Type B pancreatic cell (in vitro differentiated cells): ENCODE measurements around the gene XPNPEP1. TPM values are rescaled to one million over a fixed set of nuclear protein-coding genes. Genes with fewer than 3 reads are reported as not detected.

Source experiments
- DNase-seq: peaks from one replicate; pipeline ENCODE4 v3.0.0; 2021; ENCODE audit warnings: mixed read lengths; ENCODE audit not compliant: unreplicated experiment; ENCODE audit errors: extremely low spot score
- H3K27ac Mint-ChIP-seq: 2 replicates; pipeline ENCODE4 v1.8.0; 2021; ENCODE audit warnings: mild to moderate bottlenecking, mixed read lengths
- H3K27me3 Mint-ChIP-seq: 2 replicates; pipeline ENCODE4 v1.8.0; 2021; ENCODE audit warnings: mixed read lengths
- H3K36me3 Mint-ChIP-seq: 2 replicates; pipeline ENCODE4 v1.8.0; 2021; ENCODE audit warnings: mixed read lengths
- H3K4me1 Mint-ChIP-seq: one replicate; pipeline ENCODE4 v1.8.0; 2021; ENCODE audit warnings: mixed read lengths; ENCODE audit not compliant: unreplicated experiment
- H3K4me3 Mint-ChIP-seq: 2 replicates; pipeline ENCODE4 v1.8.0; 2021; ENCODE audit warnings: mild to moderate bottlenecking, mixed read lengths
- H3K9me3 Mint-ChIP-seq: 2 replicates; pipeline ENCODE4 v1.8.0; 2021; ENCODE audit warnings: mixed read lengths
- long read RNA-seq: library from polyadenylated mRNA; unstranded; transcript quantifications from one replicate; pipeline ENCODE4 v2.0.0, GENCODE V29; 2020
- total RNA-seq: library from RNA; stranded (reverse); gene quantifications from 2 replicates; pipeline ENCODE4 v1.2.1, GENCODE V29; 2021; ENCODE audit warnings: low replicate concordance
- TF ChIP-seq, protein P1 (sequence below): fragments of 200-600 bp; sonication (generic); conservative IDR thresholded peaks from 2 replicates; pipeline ENCODE4 v1.5.0; 2021; ENCODE audit warnings: antibody characterized with exemption, mild to moderate bottlenecking

XPNPEP1 gene
- total RNA-seq: 50.1 and 76.6 TPM in 2 replicates
- long read RNA-seq, transcript XPNPEP1-201 (20 exons, 2,467 nt): minor isoform, 6 of 238 reads
- long read RNA-seq, transcript XPNPEP1-218 (21 exons, 2,539 nt): major isoform, 151 of 238 reads
- long read RNA-seq, partial matches to known transcripts: 24 of 238 reads
- long read RNA-seq, other reads (novel, unspliced or antisense): 55 of 238 reads

DNA sequence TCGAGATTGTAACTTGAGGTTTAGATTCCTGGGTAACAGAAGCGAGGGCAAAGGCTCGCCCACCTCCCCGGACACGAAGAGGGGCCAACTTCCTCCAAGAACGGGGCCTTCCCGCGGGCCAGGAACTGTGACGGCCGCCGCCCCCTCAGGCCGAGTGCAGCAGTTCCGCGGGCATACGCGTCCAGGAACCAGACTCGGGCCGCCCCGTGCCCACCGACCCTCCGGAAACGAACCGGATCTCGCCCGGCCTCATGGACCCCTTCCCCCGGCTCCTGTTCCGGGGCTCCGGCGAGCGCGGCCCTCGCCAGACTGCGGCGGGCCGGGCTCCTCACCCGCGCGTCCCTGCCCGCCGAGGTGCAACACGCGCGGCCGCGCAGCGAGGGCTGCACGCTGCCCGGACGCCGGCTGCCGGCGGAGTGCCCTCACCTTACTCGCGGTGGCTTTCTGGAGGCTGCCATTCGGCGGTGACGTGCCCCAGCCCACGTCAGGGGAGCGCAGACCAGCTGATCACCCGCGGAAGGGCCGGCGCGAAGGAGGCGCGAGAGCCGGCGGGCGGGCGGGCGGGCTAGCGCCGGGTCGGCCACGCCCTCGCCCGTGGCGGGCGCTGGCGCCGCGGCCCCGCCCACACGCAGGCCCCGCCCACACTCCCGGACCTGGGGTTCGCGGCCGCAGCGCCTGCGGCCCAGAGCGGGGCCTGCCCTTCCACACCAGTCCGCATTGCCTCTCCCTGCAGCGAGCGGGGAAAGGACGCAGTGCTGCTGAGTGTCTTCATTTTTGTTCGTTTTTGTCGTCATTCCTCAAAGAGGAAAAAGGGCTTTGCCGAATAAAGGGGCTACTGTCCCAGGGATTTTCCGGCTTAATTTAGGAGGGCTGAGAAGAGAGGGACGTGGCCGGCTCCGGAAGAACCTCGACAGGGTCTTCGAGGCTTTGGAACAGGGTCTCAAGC lies at the start of gene XPNPEP1:
XPNPEP1 (minus strand) TSS at position 536 of the 946 bp plus-strand sequence; CDS start at position 458, 78 bp downstream.
- Mint-ChIP-seq H3K27ac (peak within 1 kb of the TSS; percentile 83), H3K4me1 (peaks cover 31% of the 10 kb centered on the region), H3K36me3 (peaks cover 6% of the 10 kb centered on the region), H3K4me3 (peak within 1 kb of the TSS; percentile 92), H3K27me3 (no peaks in the 10 kb centered on the region), H3K9me3 (no peaks in the 10 kb centered on the region)
- TF ChIP-seq, protein P1, sequence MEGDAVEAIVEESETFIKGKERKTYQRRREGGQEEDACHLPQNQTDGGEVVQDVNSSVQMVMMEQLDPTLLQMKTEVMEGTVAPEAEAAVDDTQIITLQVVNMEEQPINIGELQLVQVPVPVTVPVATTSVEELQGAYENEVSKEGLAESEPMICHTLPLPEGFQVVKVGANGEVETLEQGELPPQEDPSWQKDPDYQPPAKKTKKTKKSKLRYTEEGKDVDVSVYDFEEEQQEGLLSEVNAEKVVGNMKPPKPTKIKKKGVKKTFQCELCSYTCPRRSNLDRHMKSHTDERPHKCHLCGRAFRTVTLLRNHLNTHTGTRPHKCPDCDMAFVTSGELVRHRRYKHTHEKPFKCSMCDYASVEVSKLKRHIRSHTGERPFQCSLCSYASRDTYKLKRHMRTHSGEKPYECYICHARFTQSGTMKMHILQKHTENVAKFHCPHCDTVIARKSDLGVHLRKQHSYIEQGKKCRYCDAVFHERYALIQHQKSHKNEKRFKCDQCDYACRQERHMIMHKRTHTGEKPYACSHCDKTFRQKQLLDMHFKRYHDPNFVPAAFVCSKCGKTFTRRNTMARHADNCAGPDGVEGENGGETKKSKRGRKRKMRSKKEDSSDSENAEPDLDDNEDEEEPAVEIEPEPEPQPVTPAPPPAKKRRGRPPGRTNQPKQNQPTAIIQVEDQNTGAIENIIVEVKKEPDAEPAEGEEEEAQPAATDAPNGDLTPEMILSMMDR: peak; percentile 29
- DNase-seq: peak; percentile 83

- no peak overlapping the region for H3K4me3 Mint-ChIP-seq
- DNase-seq: no peak
- no peaks in the 10 kb centered on the region for H3K27me3 Mint-ChIP-seq
- TF ChIP-seq, protein P1: no peak
- no peaks in the 10 kb centered on the region for H3K36me3 Mint-ChIP-seq
- H3K4me1 Mint-ChIP-seq: peaks cover 61% of the 10 kb centered on the region
- no peaks in the 10 kb centered on the region for H3K9me3 Mint-ChIP-seq
- H3K27ac Mint-ChIP-seq: no peak overlapping the region
Observed at GRCh38 chr10:109972372-109973001, 49.2 kb upstream of the XPNPEP1 start.

- Mint-ChIP-seq H3K9me3 (no peaks in the 10 kb centered on the region), H3K4me3 (no peak overlapping the region), H3K27ac (no peak overlapping the region), H3K36me3 (no peaks in the 10 kb centered on the region), H3K27me3 (no peaks in the 10 kb centered on the region), H3K4me1 (peaks cover 61% of the 10 kb centered on the region)
- no peak for DNase-seq
- TF ChIP-seq, protein P1: no peak
Observed at GRCh38 chr10:109971634-109972033, 48.3 kb upstream of the XPNPEP1 start.

DNA sequence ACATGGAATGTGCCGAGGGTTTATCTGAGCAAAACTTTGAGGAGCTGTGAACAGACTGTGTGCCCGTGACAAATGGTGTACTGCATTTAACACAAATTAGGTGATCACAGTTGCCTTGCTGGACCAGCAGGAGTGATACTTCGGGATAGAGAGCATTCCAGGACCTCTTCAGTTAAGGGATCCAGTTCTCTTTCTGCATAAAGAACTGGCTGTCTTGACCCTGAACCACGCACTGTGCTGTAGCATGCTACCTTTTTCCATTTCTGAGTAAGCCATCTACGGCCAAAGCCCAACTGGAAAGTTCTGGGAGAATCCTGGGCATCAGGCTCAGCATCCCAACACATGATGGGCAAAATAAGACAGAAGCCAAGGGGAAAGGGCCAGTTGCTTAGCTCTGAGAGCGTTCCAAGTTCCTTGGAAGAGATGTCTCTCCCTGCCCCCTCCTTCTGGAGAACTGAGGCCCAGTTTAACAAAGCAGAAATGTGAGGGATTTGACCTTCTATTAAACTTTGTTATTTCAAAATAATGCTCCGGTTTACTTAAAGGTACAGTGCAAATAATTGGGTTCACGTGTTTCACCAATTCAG lies 46.5 kb upstream of the XPNPEP1 start:
- no peak overlapping the region for H3K27ac Mint-ChIP-seq
- no peaks in the 10 kb centered on the region for H3K36me3 Mint-ChIP-seq
- H3K4me3 Mint-ChIP-seq: peak overlapping the region; percentile 25

More for the DNA sequence above, 46.5 kb upstream of the XPNPEP1 start:
- H3K4me1 Mint-ChIP-seq: peaks cover 51% of the 10 kb centered on the region
- no peaks in the 10 kb centered on the region for H3K9me3 Mint-ChIP-seq
- TF ChIP-seq, protein P1: no peak
- no peaks in the 10 kb centered on the region for H3K27me3 Mint-ChIP-seq
- DNase-seq: no peak
